ENCODE results near the gene LRRC74B.

LRRC74B gene

DNA sequence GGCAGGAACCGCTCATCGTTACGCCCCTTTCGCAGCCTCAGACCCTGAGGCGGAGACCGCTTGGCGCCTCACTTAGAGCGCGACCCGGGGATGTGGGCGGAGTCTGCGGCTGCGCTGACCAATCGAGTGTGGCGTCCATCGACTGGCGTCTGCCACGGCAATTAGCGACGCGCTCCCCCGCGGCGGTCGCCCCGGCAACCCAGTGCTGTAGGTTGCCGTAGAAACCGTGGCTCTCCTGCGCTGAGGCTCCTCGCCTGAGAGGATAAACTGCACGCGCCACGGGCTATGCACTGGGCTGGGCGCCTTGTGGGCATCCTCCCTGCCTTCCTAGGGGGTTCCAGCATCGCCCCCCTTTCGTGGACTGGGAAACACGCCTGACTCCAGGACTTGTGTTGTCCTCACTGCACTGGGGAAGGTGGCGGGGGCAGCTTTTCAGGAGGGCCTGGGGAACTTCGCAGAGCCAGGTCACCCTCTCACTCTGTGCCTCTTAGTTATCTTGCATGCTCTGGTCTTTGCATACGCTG lies 31.5 kb upstream of the LRRC74B start:
- peak; percentile 94 to 96 for DNase-seq

DNA sequence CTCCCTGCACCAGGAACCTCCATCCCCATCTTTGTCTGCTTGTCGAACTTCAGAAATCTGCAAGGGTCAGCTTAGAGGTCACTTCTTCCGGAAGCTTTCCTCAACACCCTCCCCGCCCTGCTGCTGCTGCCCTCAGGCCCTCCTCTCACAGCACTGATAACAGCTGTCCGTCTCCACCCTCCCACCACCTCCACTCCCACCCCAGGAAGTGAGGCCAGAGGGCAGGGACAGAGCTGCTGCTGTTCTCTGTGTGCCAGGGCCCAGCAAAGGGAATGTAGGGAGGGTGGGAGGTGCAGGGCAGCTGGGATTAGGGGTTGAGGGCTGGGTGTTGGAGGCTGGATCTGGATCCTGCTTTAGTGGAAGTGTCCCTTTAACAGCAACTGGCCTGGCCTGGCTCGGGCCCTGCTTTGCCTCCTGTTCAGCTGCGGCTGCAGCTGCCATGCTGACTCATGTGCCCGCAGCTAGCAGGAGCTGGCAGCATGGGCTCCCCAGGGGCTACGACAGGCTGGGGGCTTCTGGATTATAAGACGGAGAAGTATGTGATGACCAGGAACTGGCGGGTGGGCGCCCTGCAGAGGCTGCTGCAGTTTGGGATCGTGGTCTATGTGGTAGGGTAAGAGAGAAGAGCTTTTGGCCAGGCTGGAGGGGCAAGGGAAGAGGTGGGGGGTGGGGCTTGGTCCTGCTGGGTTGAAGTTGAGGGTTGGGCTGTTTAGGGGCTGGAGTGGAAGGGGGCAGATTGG lies 30.9 kb upstream of the LRRC74B start, which contains the start of gene P2RX6:
TSS of gene P2RX6 (plus strand) at position 440 of the 740 bp plus-strand sequence. CDS start at position 450, 10 bp downstream.
- DNase-seq, result peak; percentile 60 to 64

- no peak for DNase-seq
These were observed 30.2 kb upstream of the LRRC74B start for GRCh38 chr22:21015466-21016006.

DNA sequence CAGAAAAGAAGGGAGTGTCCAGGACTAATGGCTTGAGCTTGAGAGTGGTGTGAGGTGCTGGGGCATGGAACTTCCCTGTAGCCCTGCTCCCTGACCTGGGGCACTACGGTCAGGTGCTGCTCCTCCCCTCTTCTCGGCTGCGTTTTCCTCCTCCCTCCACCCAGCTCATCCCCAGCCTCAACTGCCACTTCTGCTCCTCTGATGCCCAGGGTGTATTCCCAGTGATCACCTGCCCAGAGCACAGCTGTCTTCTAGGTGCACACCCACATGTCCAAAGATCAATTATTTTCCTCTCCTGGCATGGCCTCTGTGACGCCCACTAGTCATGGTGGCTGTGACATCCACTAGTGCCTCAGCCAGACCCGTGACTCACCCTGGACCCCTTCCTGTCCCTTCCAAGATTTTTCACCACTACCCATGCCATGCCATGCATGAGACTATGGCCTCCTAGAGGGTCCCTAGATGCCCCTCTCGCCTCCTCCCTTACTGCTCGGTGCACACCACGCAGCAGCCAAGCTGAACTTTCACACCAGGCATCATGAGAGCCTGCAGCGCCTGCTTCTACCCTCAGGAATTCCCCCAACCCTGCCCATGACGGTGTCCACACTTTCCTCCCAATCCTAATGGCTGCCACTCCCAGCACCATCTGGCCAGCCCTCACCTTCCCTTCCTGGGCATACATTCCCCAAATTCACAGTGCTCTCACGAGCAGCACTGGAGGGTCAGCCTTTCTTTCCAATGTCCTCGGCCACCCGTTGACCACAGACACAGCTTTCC lies 28.9 kb upstream of the LRRC74B start:
- DNase-seq, result no peak

GRCh38 chr22:21018314-21018713 lies 27.4 kb upstream of the LRRC74B start:
- DNase-seq, result no peak

DNA sequence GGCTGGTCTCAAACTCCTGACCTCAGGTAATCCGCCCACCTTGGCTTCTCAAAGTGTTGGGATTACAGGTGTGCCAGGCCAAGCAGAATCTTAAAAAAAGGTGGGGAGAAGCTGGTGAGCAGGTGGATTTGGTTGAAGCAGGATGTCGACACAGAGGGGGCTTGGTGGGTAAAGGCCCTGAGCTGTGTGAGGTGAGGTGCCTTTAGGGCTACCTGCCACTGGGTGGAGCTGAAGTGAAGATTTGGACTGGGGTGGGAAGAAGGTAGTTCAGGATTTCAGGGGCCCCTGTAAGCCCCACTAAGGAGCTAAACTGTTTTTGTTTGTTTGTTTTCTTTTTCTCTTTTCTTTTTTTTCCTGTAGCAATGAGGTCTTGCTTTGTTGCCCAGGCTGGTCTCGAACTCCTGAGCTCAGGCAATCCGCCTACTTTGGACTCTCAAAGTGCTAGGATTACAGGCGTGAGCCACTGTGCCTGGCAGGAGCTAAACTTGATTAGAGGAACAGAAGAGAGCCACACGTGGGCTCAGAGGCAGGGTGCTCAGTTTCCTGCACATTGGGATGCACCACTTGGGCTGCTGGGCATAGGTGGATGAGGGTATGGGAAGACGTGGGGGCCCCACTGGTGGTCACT lies 24.8 kb upstream of the LRRC74B start:
- peak in 1 of 2 experiments; percentile 7 for DNase-seq

- DNase-seq, result no peak
These were observed 23.2 kb upstream of the LRRC74B start for GRCh38 chr22:21022507-21022906.

DNA sequence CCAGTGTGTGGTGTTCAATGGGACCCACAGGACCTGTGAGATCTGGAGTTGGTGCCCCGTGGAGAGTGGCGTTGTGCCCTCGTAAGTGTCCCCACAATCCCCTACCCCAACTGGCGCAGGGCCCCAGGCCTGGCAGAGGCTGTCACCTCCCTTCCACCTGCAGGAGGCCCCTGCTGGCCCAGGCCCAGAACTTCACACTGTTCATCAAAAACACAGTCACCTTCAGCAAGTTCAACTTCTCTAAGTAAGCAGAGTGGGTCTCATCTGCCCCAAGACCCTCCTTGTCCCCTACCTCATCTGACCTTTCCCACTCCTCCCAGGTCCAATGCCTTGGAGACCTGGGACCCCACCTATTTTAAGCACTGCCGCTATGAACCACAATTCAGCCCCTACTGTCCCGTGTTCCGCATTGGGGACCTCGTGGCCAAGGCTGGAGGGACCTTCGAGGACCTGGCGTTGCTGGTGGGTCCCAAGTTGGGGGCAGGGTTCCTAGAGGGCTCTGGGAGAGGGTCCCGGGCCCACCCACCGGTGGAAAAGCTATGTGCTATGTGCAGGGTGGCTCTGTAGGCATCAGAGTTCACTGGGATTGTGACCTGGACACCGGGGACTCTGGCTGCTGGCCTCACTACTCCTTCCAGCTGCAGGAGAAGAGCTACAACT lies 22.7 kb upstream of the LRRC74B start:
- no peak for DNase-seq

GRCh38 chr22:21025266-21025665 lies 20.5 kb upstream of the LRRC74B start:
- no peak for DNase-seq

GRCh38 chr22:21025763-21026755 lies 19.7 kb upstream of the LRRC74B start:
- no peak for DNase-seq

GRCh38 chr22:21026783-21027692 lies 18.7 kb upstream of the LRRC74B start:
- DNase-seq, result peak in 1 of 2 experiments; percentile 18

GRCh38 chr22:21028277-21029251 lies 17.2 kb upstream of the LRRC74B start:
- no peak for DNase-seq

DNA sequence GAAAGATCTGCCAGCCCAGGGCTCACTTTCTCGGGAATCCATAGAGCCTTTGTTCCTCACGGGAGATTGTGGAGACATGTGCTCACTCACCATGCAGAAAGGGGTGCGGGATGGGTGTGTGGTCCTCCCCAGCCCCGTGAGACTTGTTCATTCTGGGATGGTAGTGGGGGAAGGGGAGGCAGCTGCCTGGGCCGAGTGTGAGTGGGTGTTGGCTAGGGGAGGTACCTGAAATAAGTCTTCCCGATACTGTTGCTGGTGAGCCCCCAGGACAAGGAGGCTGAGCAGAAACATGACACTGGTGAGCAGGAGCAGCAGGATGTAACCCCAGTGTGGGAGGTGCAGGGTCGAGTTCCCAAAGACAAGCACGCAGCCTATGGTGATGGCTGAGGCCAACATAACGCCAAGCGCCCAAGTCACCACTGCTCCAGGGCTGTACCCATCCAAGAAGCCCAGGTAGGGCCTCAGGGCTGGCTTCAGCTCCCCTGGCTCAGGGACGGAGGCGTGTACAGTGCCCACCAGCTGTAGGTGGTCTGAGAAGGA lies 16.2 kb upstream of the LRRC74B start:
- DNase-seq, result no peak

- DNase-seq, result no peak
These were observed 15.7 kb upstream of the LRRC74B start for GRCh38 chr22:21030032-21030431.

DNA sequence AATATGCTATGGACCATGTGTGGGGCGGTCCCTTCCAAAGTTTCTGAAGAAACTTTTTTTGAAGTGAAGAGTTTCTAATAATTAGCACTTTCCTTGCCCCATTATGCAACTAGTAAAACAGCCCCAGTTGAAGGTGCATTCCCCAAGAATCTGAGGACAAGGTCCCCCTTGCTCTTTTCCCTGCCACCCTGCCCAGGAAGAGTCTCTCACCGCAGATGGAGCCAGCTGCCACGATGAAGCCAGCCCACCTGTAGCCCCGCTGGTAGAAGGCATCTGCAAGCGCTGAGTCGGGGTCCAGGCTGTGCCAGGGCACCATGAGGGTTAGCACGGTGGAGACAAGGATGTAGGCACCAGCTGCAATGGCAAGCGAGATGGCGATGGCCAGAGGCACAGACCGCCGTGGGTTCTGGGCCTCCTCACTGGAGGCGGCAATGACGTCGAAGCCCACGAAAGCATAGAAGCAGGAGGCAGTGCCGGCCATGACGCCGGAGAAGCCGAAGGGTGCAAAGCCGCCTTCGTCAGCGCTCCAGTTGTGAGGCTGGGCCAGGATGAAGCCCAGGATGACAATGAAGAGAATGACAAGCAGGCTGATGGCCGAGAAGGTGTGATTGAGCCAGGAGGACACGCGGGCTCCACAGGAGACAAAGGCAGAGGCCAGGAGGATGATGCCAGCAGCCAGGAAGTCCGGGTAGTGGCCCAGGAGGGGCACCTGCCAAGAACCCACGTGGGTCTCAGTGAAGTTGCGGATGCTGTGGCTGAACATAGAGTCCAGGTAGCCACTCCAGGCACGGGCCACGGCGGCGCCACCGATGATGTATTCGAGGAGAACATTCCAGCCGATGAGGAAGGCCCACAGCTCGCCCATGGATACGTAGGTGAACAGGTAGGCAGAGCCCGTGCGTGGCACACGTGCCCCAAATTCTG lies 14.9 kb upstream of the LRRC74B start:
- no peak for DNase-seq

- no peak for DNase-seq
These were observed 14.2 kb upstream of the LRRC74B start for GRCh38 chr22:21031545-21032036.

Data from SHP77 (cell line).